ENCODE results near the gene BMPR2.

DNA sequence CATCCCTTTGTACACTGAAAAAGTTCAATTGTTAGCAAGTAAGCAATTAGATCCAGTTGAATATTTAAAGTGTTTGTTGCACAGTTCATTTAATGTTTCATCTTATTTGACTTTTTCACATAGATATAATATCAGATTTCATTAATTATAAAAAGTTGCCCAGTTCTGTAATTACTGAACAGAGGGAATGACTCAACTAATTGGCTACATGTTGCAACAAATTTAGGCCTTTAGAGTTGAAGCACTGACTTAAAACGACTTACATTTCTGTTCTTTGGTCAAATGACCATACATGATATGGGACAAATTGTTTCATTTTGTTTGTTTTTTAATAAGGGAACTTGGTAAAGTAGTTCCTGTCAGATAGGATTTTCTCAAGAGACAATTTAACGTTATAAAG lies 190.2 kb downstream of the BMPR2 start:
- no peak for TF ChIP-seq EZH2phosphoT487 (IDR thresholded peaks at IDR 0.05; ENCODE audit: low read depth, severe bottlenecking, unreplicated experiment)
- TF ChIP-seq, protein P1, sequence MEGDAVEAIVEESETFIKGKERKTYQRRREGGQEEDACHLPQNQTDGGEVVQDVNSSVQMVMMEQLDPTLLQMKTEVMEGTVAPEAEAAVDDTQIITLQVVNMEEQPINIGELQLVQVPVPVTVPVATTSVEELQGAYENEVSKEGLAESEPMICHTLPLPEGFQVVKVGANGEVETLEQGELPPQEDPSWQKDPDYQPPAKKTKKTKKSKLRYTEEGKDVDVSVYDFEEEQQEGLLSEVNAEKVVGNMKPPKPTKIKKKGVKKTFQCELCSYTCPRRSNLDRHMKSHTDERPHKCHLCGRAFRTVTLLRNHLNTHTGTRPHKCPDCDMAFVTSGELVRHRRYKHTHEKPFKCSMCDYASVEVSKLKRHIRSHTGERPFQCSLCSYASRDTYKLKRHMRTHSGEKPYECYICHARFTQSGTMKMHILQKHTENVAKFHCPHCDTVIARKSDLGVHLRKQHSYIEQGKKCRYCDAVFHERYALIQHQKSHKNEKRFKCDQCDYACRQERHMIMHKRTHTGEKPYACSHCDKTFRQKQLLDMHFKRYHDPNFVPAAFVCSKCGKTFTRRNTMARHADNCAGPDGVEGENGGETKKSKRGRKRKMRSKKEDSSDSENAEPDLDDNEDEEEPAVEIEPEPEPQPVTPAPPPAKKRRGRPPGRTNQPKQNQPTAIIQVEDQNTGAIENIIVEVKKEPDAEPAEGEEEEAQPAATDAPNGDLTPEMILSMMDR (IDR thresholded peaks at IDR 0.05; ENCODE audit: poor library complexity) = no peak

Data from hepatocyte (in vitro differentiated cells).